AML-193 (cell line): ENCODE results near the gene ATAD3C.
"Not testable (repeated sequence)": the region's sequence is repeated elsewhere in the genome, so short reads cannot be mapped to it uniquely, and the experiment has no call there.

Source experiments
- DNase-seq, 2 experiments: peaks; one replicate each; lab custom pipeline; 2025; lab: John Stamatoyannopoulos, UW

ATAD3C gene, protein sequence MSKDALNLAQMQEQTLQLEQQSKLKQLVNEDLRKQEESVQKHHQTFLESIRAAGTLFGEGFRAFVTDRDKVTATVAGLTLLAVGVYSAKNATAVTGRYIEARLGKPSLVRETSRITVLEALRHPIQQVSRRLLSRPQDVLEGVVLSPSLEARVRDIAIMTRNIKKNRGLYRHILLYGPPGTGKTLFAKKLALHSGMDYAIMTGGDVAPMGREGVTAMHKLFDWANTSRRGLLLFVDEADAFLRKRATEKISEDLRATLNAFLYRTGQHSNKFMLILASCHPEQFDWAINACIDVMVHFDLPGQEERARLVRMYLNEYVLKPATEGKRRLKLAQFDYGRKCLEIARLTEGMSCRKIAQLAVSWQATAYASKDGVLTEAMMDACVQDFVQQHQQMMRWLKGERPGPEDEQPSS

DNA sequence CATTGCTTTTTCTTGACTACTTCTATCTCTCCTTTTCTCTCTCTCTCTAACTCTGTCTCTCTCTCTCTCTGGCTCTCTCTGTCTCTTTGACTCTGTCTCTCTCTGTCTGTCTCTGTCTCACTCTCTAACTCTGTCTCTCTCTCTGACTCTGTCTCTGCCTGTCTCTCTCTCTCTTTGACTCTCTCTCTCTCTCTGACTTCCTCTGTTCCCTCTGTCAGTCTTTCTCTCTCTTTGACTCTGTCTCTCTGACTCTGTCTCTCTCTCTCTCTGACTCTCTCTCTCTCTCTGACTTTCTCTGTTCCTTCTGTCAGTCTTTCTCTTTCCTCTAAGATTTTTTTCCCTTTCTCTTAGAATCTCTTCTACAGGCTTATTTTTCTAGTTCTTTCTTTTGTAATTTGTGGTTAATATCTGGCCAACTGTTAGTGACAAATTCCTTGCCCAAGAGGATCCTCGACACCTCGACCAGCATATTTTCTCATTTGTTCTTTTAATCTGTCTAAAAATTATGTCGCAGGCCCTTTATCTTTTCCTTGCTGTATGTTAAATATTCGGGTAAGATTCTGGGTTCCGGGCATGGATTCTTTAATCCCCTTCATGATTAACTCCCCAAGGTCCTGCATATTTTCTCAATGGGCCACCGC, at the start of gene ATAD3C:
ATAD3C (plus strand) TSS at position 591 of the 641 bp plus-strand sequence. CDS start 995 bp downstream, outside the sequence.
- DNase-seq: no peak

DNA sequence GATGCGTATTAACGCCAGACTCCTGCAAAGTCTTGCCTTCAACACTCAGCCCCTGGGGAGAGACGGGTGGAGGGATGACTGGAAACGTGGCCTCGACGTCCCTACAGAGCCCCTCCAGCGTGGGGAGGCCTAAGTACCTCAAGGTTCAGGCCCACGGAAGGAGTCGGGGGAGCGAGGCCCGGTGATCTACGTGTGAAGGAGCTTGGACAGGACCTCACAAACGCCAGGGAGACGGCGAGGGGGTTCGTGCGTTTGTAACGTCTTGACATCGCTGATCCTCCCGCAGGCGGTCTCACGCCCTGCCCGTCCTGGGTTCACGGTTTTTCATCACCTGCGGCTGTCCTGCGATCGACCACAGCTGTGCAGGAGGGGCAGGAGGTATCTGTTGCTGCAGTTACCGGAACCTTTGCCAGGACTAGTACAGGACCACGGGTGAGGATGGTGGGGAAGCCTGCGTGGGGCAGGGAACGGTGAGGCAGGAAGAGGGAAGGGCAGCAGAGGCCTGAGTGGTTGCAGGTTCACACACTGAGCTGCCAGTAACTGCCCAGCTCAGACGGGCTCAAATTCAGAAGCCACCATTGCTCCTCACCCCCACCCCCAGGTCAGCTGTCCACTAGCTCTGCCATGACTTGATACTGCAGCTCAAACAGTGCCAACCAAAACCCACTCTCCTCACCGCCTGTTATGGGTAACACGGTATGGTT, 49.5 kb upstream of the ATAD3C start:
- DNase-seq: no peak

DNA sequence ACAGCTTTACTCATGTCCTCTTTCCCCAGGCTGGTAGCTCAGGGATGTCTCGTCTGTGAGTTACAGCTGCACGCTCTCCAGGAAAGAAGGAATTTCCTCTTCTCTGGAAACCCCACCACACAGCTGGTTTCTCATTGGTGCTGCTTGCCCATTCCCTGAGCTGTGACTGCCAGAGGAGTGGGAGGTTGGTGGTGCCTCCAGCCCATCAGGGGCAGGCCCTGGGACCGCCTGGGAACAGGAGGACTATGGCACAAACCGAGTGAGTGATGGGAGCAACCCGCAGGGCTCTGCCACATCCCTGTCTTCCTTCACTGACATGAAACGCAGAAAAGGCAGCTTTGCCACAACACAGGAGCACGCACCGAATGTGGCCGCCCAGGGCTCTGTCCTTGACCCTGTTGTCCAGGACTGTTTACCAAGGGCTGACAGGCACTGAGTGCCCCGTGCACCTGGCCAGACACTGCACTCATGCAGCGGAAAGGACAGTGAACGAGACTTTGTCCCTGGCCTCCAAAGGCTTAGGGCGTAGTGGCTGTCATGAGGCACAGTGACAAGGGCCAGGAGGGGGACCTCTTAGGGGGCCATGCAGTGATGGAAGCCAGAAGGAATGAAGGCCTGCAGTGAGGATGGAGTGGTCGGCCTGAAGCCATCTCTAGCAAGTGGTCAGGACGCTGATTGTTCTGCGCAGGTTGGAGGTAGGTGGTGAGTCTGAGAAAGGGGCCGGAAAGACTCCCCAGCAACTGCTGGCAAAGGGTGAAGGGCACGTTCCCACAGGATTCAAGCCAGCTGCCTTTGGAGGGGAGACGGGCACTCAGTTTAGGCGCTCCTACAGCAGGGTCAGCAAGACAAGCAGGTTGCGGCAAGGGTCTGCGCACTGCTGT, 48.7 kb upstream of the ATAD3C start:
- no peak for DNase-seq

DNA sequence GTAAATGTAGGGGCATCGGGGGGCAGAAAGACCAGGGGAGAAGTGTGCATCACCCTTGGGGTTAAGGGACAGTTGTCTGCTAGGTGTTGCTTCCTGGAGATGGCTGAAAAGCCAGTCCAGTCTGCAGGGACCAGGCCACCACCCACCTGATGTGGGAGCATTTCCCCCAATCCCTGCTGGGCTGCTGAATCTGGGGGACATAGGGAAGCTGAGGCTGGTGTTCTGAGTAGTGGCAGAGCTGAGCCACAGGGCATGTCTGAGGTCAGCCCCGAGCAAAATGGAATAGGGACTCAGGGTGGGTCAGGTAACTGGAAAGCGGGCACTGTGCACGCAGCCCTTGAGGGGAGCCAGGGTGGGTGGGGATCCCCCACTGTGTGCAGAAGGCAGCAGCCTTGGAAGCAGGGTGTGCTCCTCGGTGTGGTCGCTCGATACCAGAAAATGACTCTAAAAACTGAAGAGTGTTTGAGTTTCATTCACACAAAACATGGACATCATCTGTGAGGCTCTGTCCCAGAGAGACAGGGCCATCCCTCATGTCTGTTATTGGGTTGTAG, 48.0 kb upstream of the ATAD3C start:
- no peak for DNase-seq

DNA sequence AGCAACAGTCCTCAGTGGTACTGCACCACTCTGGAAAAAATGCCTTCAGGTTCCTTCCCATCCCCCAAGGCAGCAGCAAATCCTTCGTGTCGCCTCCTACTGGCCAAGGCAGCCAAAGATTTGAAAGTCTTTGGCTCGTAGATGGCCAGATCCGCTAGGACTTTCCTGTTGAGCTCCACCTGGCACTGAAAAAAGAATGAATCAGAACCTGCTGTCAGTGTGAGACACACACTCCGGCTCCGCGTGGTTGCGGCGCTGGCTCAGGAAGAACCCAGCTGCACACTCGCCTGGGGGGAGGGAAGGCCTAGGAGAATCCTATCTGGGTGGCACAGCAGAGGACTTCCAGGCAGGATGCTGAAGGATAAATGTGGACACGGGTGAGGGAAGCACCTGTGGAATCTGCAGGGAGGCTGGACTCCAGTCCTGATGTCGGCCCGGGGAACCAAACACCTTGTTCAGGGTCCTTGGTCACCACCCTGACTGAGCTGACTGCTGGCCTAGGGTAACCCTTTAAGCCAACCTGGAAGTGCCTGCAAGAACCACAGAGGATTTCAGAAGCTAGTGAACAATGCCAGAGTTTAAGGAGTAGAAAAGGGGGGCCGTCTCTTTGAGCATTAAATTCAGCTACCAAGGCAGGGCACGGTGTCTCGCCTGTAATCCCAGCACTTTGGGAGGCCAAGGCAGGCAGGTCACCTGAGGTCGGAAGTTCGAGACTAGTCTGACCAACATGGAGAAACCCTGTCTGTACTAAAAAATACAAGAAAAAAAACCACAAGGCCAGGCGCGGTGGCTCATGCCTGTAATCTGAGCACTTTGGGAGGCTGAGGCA, 47.2 kb upstream of the ATAD3C start:
- DNase-seq: peak; percentile 42 to 43

DNA sequence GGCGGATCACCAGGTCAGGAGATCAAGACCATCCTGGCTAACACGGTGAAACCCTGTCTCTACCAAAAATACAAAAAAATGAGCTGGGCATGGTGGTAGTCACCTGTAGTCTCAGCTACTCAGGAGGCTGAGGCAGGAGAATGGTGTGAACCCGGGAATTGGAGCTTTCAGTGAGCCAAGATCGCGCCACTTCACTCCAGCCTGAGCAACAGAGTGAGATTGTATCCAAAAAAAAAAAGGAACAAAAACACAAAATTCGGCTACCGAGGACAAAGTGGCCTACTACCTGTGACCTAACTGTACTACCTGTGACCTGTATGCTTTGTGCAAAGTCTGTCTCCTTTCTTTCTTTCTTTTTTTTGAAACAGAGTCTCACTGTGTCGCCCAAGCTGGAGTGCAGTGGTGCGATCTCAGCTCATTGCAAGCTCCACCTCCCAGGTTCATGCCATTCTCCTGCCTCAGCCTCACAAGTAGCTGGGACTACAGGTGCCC, 46.5 kb upstream of the ATAD3C start:
- DNase-seq: not testable (repeated sequence)

DNA sequence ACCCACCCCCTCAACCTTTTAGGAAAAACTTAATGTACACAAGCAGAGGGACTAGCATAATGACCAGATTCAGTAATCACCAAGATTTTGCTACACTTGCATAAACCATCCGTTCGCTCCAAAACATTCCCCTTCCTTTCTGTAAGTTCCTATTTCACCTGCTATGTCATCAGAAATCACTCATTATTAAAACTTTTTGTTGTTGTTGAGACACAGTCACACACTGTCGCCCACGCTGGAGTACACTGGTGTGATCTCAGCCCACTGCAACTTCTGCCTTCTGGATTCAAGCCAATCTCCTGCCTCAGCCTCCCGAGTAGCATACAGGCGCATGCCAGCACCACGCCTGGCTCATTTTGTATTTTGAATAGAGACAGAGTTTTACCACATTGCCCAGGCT, 45.8 kb upstream of the ATAD3C start:
- DNase-seq: no peak

DNA sequence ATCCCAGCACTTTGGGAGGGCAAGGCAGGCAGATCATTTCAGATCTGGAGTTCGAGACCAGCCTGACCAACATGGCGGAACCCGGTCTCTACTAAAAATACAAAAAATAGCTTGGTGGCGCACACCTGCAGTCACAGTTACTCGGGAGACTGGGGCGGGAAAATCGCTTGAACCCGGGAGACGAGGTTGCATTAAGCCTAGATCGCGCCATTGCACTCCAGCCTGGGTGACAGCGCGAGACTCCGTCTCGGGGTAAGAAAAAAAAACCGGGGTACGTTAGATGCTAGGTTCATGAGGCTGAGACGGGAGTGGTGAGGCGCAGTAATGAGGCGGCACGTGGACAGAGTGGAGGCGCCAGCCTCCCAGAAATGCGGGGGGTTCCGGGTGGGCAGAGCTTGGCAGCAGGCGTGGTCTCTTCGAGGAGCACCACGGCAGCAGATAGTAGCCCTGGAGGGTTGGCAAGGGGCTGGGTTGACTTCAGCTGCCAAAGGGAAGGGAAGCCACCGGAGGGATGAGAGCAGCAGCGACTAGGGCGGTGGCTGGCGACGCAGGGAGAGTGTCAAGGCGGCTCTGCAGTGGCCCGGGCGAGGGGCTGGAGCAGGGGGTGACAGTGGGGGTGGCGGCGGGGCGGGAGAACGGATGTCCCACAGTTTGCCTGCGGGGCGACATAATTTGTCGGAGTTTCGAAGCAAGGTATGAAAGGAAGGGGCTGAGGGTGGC, 43.2 kb upstream of the ATAD3C start:
- no peak for DNase-seq

DNA sequence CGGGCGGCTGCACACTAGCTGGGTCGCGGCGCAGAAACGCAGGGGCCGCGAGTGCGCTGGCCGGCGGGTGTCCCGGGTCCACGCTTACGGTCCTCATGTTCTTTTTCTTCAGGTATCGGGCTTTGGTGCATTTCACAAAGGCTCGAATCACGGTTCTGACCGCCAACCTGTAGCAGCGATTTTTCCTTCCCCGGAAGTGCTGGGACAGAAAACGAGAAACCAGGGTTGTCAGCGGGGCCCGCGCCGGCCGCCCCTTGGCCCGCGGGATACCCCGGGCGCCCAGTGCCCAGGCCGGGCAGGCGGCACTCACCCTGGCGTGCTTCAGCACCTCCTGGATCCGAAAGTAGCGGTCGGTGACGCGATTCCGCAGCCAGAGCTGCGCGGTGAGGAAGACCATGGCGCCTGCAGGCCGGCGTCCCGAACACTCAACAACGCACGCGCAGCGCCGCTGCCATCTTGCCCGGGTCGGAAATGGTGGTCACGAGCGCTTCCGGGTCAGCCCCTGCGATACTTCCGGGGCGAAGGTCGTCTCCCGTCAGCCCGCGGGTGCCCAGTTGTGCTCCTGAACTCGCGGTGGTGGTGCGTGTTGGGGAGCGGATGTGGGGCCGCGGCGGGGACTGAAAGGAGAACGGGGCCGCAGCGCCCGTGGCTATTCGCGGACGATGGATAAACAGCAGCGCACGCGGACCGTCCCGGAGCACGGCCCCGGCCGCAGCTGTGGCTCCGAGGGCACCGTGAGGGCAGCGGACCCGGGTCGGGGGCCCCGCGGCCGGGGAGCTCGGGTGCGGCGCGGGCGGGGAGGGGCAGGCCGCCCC, 42.5 kb upstream of the ATAD3C start, which contains the start of gene MRPL20:
MRPL20 (minus strand) TSS at position 473 of the 815 bp plus-strand sequence; CDS start at position 397, 76 bp downstream.
- peak; percentile 82 to 91 for DNase-seq

DNA sequence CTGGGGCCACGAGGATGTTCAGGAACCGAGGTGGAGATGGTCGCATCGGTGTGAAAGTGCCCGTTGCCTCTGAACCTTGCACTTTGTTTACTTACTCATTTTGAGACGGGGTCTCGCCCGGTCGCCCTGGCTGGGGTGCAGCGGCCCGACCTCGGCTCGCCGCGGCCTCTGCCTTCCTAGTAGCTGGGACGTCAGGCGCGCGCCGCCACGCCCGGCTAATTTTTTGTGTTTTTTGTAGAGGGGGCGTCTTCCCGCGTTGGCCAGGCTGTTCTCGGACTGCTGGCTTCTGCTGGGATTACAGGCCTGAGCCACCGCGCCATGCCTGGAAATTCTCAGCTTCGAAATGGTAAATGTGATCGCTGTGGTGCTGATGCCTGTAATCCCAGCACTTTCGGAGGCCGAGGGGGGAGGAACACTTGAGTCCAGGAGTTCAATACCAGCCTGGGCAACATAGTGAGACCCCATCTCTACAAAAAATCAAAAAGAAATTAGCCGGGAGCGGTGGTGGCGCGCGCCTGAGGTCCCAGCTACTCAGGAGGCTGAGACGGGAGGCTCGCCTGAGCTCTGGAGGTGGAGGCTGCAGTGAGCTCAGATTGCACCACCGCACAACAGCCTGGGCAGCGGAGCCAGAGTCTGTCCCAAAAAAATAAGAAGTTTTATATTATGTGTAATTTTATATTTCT, 41.7 kb upstream of the ATAD3C start:
- DNase-seq: no peak

DNA sequence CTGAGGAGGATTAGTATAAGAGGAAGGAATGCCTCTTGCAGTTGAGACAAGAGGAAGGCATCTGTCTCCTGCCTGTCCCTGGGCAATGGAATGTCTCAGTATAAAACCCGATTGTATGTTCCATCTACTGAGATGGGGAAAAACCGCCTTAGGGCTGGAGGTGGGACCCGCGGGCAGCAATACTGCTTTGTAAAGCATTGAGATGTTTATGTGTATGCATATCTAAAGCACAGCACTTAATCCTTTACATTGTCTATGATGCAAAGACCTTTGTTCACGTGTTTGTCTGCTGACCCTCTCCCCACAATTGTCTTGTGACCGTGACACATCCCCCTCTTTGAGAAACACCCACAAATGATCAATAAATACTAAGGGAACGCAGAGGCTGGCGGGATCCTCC, 39.3 kb upstream of the ATAD3C start:
- not testable (repeated sequence) for DNase-seq

DNA sequence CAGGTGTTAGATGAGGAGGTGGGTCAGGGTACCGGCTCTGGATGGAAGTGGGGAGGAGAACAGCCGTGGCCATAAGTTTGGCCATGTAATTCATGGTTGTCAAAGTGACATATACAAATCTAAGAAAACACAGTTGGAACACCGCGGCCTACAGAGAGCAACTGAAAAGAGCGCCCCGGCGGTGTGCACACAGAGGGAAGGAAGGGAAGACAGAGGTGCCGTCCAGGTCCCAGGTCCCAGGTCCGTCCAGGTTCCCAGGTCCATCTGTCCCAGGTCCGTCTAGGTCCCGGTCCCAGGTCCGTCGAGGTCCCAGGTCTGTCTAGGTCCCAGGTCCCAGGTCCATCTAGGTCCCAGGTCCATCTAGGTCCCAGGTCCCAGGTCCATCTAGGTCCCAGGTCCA, 37.9 kb upstream of the ATAD3C start:
- DNase-seq: no peak

DNA sequence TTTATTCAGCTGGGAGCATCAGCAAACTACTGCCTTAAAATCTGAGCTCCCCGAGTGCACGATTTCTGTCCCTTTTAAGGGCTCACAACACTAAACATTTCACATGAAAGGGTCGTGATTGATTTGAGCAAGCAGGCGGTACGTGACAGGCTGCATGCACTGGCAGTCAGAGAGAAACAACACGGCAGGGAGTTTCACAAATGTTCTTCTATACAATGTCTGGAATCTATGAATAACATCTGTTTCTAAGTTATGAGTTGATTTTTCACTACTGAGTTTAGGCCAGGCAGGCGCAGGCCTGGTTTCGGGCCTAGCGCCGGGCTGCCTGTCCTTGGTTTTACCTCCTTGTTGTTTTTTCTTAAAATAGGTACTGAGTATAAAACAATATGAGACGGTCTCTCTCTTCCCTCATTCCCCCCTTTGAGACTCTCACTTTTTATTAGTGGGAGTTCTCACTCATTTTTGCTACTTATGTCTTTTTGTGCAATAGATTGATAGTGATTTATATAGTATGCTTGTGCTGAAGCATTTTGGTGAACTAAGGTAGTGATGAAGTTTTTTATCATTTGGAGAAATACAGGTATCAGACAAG, 37.1 kb upstream of the ATAD3C start:
- not testable (repeated sequence) for DNase-seq

DNA sequence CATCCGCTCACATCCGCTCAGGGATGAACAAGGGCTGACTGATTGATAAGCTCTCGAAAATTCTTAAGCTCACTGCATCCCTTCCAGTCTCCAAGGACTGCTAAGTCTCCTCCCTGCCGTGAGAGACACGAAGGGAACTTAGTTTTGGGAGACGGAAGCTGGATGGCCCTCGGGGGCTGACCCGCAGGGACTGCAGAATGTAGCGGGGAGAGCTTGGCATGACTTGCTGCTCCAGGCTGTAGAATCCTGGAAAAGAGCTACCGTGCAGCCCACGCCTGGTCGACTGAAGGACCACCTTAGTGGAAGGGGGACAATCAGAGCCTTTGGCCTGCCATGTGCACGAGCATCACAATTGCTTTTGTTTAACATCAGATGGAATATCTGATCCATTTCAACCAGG, 33.7 kb upstream of the ATAD3C start:
- DNase-seq: no peak

DNA sequence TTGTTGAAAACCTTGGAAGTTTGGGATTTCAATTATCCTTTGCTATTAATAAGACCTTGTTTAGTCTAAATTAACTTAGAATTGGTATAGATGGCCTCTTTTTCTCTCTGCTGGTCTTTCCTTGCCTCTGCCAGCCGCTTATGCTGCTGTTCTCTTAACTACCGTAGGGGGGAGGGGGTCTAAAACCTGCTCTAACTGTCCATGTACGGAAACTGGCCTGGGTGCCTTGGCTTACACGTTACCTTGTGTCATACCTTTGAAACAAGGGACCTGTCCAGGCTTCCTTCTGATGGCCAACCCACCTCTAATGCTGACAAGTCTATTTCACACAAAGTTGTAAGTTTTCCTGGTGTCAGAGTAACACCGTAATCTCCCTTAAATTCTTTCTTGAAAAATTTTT, 32.1 kb upstream of the ATAD3C start:
- DNase-seq: not testable (repeated sequence)

DNA sequence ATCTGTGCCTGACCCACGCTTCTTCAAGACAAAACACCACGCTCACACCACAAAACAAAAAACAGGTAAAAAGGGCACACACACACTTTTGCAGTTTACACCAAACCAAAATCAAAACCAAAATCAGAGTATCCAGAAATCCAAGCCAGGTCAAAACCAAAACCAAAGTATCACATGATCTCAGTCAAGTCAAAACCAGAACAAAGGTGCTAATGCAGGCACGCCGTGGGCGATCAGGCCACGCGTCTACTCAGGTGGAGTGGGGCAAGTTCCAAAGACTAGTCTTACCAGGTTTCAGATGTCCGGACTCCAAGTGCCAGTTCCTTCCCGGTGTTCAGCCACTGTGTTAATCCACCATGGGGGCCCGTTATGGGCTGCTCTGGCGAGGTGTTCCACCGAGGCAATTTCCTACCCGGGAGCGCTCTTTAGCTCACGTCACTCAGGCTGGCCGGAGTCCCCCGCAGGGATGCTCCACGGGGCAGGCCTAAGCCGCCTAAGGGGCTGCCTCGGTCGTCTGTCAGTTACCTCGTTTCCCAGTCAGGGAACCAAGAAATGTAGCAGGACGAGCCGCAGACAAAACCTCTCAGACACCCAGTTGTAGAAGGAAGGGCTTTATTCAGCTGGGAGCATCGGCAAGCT, 31.5 kb upstream of the ATAD3C start:
- DNase-seq: not testable (repeated sequence)
